H9 (cell line): ENCODE results near the gene KRTAP4-8. TPM values are rescaled to one million over a fixed set of nuclear protein-coding genes. Genes with fewer than 3 reads are reported as not detected.

Source experiments
- DNase-seq: peaks from one replicate; pipeline ENCODE4 v3.0.0-alpha.2; 2017
- H2AFZ ChIP-seq: one replicate; pipeline ENCODE4 v1.6.1; 2013; ENCODE audit warnings: mild to moderate bottlenecking, low read length, control low read depth, moderate library complexity
- H2AK5ac ChIP-seq: 2 replicates; pipeline ENCODE4 v1.6.1; 2013; ENCODE audit warnings: low read length, control low read depth, mixed read lengths; ENCODE audit not compliant: insufficient read length
- H2BK120ac ChIP-seq: one replicate; pipeline ENCODE4 v1.6.1; 2013; ENCODE audit warnings: low read depth, mild to moderate bottlenecking, low read length, control low read depth, inconsistent platforms; ENCODE audit not compliant: poor library complexity, severe bottlenecking
- H2BK12ac ChIP-seq: 2 replicates; pipeline ENCODE4 v1.6.1; 2013; ENCODE audit warnings: low read length, control low read depth, mixed read lengths, low read depth; ENCODE audit not compliant: insufficient read length
- H2BK15ac ChIP-seq: 2 replicates; pipeline ENCODE4 v1.6.1; 2013; ENCODE audit warnings: low read depth, low read length, control low read depth
- H2BK20ac ChIP-seq: one replicate; pipeline ENCODE4 v1.6.1; 2013; ENCODE audit warnings: low read depth, mild to moderate bottlenecking, low read length, control low read depth, inconsistent platforms; ENCODE audit not compliant: poor library complexity, severe bottlenecking
- H2BK5ac ChIP-seq: 2 replicates; pipeline ENCODE4 v1.6.1; 2013; ENCODE audit warnings: low read length, control low read depth, mixed read lengths; ENCODE audit not compliant: insufficient read length
- H3K14ac ChIP-seq: 2 replicates; pipeline ENCODE4 v1.6.1; 2013; ENCODE audit warnings: low read length, control low read depth; ENCODE audit not compliant: insufficient read depth
- H3K18ac ChIP-seq: 2 replicates; pipeline ENCODE4 v1.6.1; 2013; ENCODE audit warnings: low read depth, mild to moderate bottlenecking, mixed read lengths, low read length, control low read depth; ENCODE audit not compliant: insufficient read length
- H3K23ac ChIP-seq: 2 replicates; pipeline ENCODE4 v1.6.1; 2013; ENCODE audit warnings: low read length, control low read depth, mixed read lengths, low read depth; ENCODE audit not compliant: insufficient read length
- H3K23me2 ChIP-seq: 2 replicates; pipeline ENCODE4 v1.6.1; 2013; ENCODE audit warnings: low read depth, mild to moderate bottlenecking, mixed read lengths, low read length, control low read depth; ENCODE audit not compliant: insufficient read length, poor library complexity, severe bottlenecking
- H3K27ac ChIP-seq: 2 replicates; pipeline ENCODE4 v1.5.1; 2013; ENCODE audit warnings: low read length, control low read depth, mixed read lengths, low read depth; ENCODE audit not compliant: insufficient read length
- H3K27me3 ChIP-seq: 2 replicates; pipeline ENCODE4 v1.6.1; 2013; ENCODE audit warnings: low read length, control low read depth, inconsistent platforms; ENCODE audit not compliant: insufficient read depth
- H3K4ac ChIP-seq: 2 replicates; pipeline ENCODE4 v1.6.1; 2013; ENCODE audit warnings: low read depth, mild to moderate bottlenecking, control low read depth, inconsistent platforms, low read length, moderate library complexity
- H3K4me1 ChIP-seq: 2 replicates; pipeline ENCODE4 v1.6.1; 2013; ENCODE audit warnings: low read length, control low read depth, inconsistent platforms; ENCODE audit not compliant: insufficient read depth
- H3K4me2 ChIP-seq: 2 replicates; pipeline ENCODE4 v1.6.1; 2013; ENCODE audit warnings: low read length, control low read depth, mixed read lengths; ENCODE audit not compliant: insufficient read length, insufficient read depth
- H3K56ac ChIP-seq: 2 replicates; pipeline ENCODE4 v1.6.1; 2013; ENCODE audit warnings: low read depth, mild to moderate bottlenecking, mixed read lengths, low read length, control low read depth; ENCODE audit not compliant: insufficient read length
- H3K79me1 ChIP-seq: 2 replicates; pipeline ENCODE4 v1.6.1; 2013; ENCODE audit warnings: low read depth, mild to moderate bottlenecking, moderate library complexity, low read length, control low read depth, inconsistent platforms; ENCODE audit not compliant: insufficient read depth, poor library complexity, severe bottlenecking
- H3K79me2 ChIP-seq: 2 replicates; pipeline ENCODE4 v1.6.1; 2013; ENCODE audit warnings: low read length, control low read depth, inconsistent platforms; ENCODE audit not compliant: insufficient read depth
- H3K9ac ChIP-seq: 2 replicates; pipeline ENCODE4 v1.6.1; 2013; ENCODE audit warnings: low read length, control low read depth, mixed read lengths; ENCODE audit not compliant: insufficient read length; ENCODE audit errors: extremely low read depth
- H3K9me3 ChIP-seq: one replicate; pipeline ENCODE4 v1.6.1; 2013; ENCODE audit warnings: low read depth, low read length, inconsistent platforms; ENCODE audit not compliant: control insufficient read depth
- H3T11ph ChIP-seq: one replicate; pipeline ENCODE4 v1.6.1; 2013; ENCODE audit warnings: mild to moderate bottlenecking, low read length, control low read depth, inconsistent platforms
- H4K20me1 ChIP-seq: one replicate; pipeline ENCODE4 v1.6.1; 2013; ENCODE audit not compliant: control insufficient read depth, insufficient read length, insufficient read depth
- H4K5ac ChIP-seq: 2 replicates; pipeline ENCODE4 v1.6.1; 2013; ENCODE audit warnings: low read depth, mild to moderate bottlenecking, mixed read lengths, low read length, control low read depth; ENCODE audit not compliant: insufficient read length
- H4K8ac ChIP-seq: replicated peaks from 2 replicates; pipeline ENCODE4 v1.6.1; 2013; ENCODE audit warnings: low read length, control low read depth, mixed read lengths, low read depth; ENCODE audit not compliant: insufficient read length
- H4K91ac ChIP-seq: 2 replicates; pipeline ENCODE4 v1.6.1; 2013; ENCODE audit warnings: low read depth, mild to moderate bottlenecking, moderate library complexity, mixed read lengths, low read length, control low read depth; ENCODE audit not compliant: insufficient read length
- H3K27ac Mint-ChIP-seq, 3 experiments: 2 replicates in 2 of 3; 3 replicates in 1 of 3; pipeline ENCODE4 v1.8.0; 2020 to 2021; ENCODE audit warnings: mixed read lengths in 3 of 3, mild to moderate bottlenecking in 1 of 3, moderate library complexity in 1 of 3
- H3K27me3 Mint-ChIP-seq: 2 replicates; pipeline ENCODE4 v1.8.0; 2021; ENCODE audit warnings: low read depth, mild to moderate bottlenecking, moderate library complexity, mixed read lengths
- H3K36me3 Mint-ChIP-seq, 3 experiments: 2 replicates in 2 of 3; 3 replicates in 1 of 3; pipeline ENCODE4 v1.8.0; 2020 to 2021; ENCODE audit warnings: low read depth in 3 of 3, mixed read lengths in 3 of 3; ENCODE audit not compliant: insufficient read depth in 1 of 3
- H3K4me1 Mint-ChIP-seq, 2 experiments: 2 replicates each; pipeline ENCODE4 v1.8.0; 2020; ENCODE audit warnings: mixed read lengths in 2 of 2
- H3K4me3 Mint-ChIP-seq, 2 experiments: 2 replicates in 1 of 2; 3 replicates in 1 of 2; pipeline ENCODE4 v1.8.0; 2020 to 2021; ENCODE audit warnings: mild to moderate bottlenecking in 2 of 2, mixed read lengths in 2 of 2, moderate library complexity in 1 of 2
- H3K9me3 Mint-ChIP-seq, 2 experiments: 2 replicates in 1 of 2; 3 replicates in 1 of 2; pipeline ENCODE4 v1.8.0; 2020; ENCODE audit warnings: mild to moderate bottlenecking in 2 of 2, mixed read lengths in 2 of 2, moderate library complexity in 1 of 2
- WGBS: extraction: QIAGEN DNeasy Blood & Tissue Kit; methylation state at CpG from one replicate; pipeline ENCODE4 v1.1.7; 2013; ENCODE audit warnings: missing lambda C conversion rate, low lambda C conversion rate, mixed read lengths; ENCODE audit not compliant: insufficient read length; ENCODE audit errors: extremely low coverage; 5-methylcytosine and 5-hydroxymethylcytosine counted together
- total RNA-seq: library from RNA; stranded (reverse); gene quantifications from 2 replicates; pipeline ENCODE4 v1.2.1, GENCODE V29; 2021
- TF ChIP-seq, protein P1 (sequence below): fragments of 200-600 bp; sonication (generic); conservative IDR thresholded peaks from 3 replicates; pipeline ENCODE4 v1.8.0; 2021; ENCODE audit warnings: antibody characterized with exemption, mild to moderate bottlenecking

KRTAP4-8 gene
- total RNA-seq, 1 experiment from 2014 or later: not detected

DNA sequence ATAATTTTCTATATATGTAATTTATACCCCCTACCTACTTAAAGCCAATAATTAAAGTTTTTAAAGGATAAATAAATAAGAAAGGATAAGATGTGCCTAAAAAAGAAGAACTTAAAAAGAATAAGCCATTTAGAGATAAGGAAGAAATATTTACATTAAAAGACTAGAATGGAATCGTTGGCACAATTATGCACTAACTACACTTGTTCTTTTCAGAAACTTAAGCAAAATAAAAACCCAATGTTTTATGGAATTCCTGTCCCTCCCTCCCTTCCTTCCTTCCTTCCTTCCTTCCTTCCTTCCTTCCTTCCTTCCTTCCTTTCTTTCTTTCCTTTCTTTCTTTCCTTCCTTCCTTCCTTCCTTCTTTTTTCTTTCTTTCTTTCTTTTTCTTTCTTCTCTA, 46.9 kb upstream of the KRTAP4-8 start:
- H3K23me2 ChIP-seq: no peaks in the 10 kb centered on the region
- H4K8ac ChIP-seq: no peak overlapping the region
- no peaks in the 10 kb centered on the region for H3K4me1 ChIP-seq
- no peak overlapping the region for H2BK5ac ChIP-seq
- H3K23ac ChIP-seq: no peak overlapping the region
- H3K9ac ChIP-seq: no peak overlapping the region
- no peaks in the 10 kb centered on the region for H3K79me1 ChIP-seq
- Mint-ChIP-seq H3K27ac (no peak overlapping the region), H3K27me3 (no peaks in the 10 kb centered on the region), H3K9me3 (peaks cover 22 to 28% of the 10 kb centered on the region in 2 experiments), H3K4me3 (no peak overlapping the region), H3K36me3 (peaks cover 11 to 34% (median 20%) of the 10 kb centered on the region in 3 experiments), H3K4me1 (peaks cover 2 to 13% of the 10 kb centered on the region in 2 experiments)
- no peak overlapping the region for H2BK120ac ChIP-seq
- no peaks in the 10 kb centered on the region for H3K79me2 ChIP-seq
- H3K4me2 ChIP-seq: no peak overlapping the region
- no peak overlapping the region for H2AFZ ChIP-seq
- no peaks in the 10 kb centered on the region for H3K27me3 ChIP-seq
- no peak overlapping the region for H2BK15ac ChIP-seq
- H3K18ac ChIP-seq: no peak overlapping the region
- no peak for DNase-seq
- WGBS: no CpG with 5 or more reads among the region's 1 CpG
- TF ChIP-seq, protein P1, sequence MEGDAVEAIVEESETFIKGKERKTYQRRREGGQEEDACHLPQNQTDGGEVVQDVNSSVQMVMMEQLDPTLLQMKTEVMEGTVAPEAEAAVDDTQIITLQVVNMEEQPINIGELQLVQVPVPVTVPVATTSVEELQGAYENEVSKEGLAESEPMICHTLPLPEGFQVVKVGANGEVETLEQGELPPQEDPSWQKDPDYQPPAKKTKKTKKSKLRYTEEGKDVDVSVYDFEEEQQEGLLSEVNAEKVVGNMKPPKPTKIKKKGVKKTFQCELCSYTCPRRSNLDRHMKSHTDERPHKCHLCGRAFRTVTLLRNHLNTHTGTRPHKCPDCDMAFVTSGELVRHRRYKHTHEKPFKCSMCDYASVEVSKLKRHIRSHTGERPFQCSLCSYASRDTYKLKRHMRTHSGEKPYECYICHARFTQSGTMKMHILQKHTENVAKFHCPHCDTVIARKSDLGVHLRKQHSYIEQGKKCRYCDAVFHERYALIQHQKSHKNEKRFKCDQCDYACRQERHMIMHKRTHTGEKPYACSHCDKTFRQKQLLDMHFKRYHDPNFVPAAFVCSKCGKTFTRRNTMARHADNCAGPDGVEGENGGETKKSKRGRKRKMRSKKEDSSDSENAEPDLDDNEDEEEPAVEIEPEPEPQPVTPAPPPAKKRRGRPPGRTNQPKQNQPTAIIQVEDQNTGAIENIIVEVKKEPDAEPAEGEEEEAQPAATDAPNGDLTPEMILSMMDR: no peak
- H3K56ac ChIP-seq: no peak overlapping the region
- no peak overlapping the region for H2BK20ac ChIP-seq
- H4K5ac ChIP-seq: no peak overlapping the region
- H2BK12ac ChIP-seq: no peak overlapping the region
- no peak overlapping the region for H2AK5ac ChIP-seq
- no peak overlapping the region for H3K14ac ChIP-seq
- no peaks in the 10 kb centered on the region for H4K20me1 ChIP-seq
- H3K4ac ChIP-seq: no peak overlapping the region
- H4K91ac ChIP-seq: no peak overlapping the region
- peaks cover 7% of the 10 kb centered on the region for H3K9me3 ChIP-seq
- H3K27ac ChIP-seq: no peak overlapping the region
- H3T11ph ChIP-seq: no peak overlapping the region
